ENCODE data around the gene PSMB10. TPM values are rescaled to one million over a fixed set of nuclear protein-coding genes. Genes with fewer than 3 reads are reported as not detected.

PSMB10 gene
- total RNA-seq, 1 donor from 2014 or later, result 36.6 TPM

DNA sequence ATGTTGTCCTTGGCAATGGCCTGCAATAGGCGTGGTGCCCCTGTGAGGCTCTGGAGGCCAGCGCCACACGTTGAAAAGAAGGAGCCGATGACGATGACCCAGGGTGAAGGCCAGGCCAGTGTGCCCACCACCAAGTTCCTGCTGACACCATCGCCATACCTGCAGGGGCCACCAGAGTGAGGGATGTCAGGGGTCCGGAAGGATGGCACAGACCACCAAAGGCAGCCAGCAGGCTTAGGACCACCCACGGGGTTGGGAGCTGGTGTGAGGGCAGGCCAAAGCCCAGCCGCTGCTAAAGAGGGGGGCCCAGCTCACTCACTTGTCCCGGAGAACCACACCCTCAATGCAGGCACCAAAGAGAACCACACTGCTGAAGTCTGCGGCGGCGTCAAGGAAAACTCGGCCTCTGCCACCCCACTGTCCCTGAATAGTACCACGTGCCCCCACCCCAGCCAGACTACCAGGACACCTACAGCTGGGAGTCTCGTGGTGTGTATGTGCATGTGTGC is 13.7 kb upstream of the PSMB10 start:
- Histone ChIP-seq H3K4me3 (ENCODE audit: low read depth, low read length) (no peak overlapping the region), H3K27me3 (ENCODE audit: control insufficient read depth, insufficient read depth, low read length) (no peaks in the 10 kb centered on the region), H3K36me3 (ENCODE audit: control insufficient read depth, insufficient read depth, low read length) (peaks cover 4% of the 10 kb centered on the region)
- DNase-seq (ENCODE audit: low read depth), result no peak
- TF ChIP-seq, protein P1, sequence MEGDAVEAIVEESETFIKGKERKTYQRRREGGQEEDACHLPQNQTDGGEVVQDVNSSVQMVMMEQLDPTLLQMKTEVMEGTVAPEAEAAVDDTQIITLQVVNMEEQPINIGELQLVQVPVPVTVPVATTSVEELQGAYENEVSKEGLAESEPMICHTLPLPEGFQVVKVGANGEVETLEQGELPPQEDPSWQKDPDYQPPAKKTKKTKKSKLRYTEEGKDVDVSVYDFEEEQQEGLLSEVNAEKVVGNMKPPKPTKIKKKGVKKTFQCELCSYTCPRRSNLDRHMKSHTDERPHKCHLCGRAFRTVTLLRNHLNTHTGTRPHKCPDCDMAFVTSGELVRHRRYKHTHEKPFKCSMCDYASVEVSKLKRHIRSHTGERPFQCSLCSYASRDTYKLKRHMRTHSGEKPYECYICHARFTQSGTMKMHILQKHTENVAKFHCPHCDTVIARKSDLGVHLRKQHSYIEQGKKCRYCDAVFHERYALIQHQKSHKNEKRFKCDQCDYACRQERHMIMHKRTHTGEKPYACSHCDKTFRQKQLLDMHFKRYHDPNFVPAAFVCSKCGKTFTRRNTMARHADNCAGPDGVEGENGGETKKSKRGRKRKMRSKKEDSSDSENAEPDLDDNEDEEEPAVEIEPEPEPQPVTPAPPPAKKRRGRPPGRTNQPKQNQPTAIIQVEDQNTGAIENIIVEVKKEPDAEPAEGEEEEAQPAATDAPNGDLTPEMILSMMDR (IDR thresholded peaks at IDR 0.05; ENCODE audit: insufficient read depth, low read length, poor library complexity, severe bottlenecking), result no peak

DNA sequence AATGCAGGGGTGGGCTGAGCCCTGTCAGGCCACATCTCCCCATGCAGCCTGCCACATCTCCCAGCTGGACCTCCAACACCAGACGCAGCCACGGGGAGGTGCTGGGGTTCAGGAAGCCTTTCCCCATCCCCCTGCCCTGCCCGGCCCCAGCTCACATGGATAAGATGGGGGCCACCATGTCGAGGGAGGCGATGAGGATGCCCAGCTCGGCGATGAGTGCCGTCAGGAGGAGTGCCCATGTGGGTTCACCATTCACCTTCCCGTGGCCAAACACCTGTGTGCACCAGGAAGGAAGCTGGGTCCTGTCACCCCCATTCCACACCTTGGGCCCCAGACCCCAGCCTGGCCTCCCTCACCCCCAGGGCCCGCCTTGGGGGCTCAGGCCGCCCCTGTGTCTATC is 13.0 kb upstream of the PSMB10 start:
- no peaks in the 10 kb centered on the region for H3K27me3 ChIP-seq (ENCODE audit: control insufficient read depth, insufficient read depth, low read length)
- H3K36me3 ChIP-seq (ENCODE audit: control insufficient read depth, insufficient read depth, low read length), result peaks cover 2% of the 10 kb centered on the region
- H3K4me3 ChIP-seq (ENCODE audit: low read depth, low read length), result no peak overlapping the region
- TF ChIP-seq, protein P1 (IDR thresholded peaks at IDR 0.05; ENCODE audit: insufficient read depth, low read length, poor library complexity, severe bottlenecking), result no peak
- DNase-seq (ENCODE audit: low read depth), result no peak

DNA sequence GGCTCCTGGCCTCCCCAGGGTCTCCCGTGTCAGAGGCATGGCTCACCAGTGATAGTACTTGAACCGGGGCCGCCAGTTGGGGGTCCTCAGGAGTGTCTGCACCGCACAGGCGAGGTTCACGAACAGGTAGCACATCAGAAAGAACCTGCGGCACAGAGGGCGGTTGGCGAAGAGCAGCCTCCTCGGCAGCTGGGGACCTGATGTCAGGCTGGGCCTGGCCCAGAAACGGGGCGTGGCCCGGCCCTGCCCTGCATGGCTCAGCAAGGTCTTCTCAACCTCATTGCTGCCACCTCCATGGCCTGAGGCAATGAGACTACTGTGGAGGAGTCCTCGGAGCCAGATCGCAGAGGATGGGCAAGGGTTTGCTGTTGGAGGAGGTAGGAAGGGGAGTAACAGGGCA is 11.4 kb upstream of the PSMB10 start:
- no peak for DNase-seq (ENCODE audit: low read depth)
- Histone ChIP-seq H3K4me3 (ENCODE audit: low read depth, low read length) (no peak overlapping the region), H3K36me3 (ENCODE audit: control insufficient read depth, insufficient read depth, low read length) (peaks cover 2% of the 10 kb centered on the region), H3K27me3 (ENCODE audit: control insufficient read depth, insufficient read depth, low read length) (no peaks in the 10 kb centered on the region)
- TF ChIP-seq, protein P1 (IDR thresholded peaks at IDR 0.05; ENCODE audit: insufficient read depth, low read length, poor library complexity, severe bottlenecking), result no peak

DNA sequence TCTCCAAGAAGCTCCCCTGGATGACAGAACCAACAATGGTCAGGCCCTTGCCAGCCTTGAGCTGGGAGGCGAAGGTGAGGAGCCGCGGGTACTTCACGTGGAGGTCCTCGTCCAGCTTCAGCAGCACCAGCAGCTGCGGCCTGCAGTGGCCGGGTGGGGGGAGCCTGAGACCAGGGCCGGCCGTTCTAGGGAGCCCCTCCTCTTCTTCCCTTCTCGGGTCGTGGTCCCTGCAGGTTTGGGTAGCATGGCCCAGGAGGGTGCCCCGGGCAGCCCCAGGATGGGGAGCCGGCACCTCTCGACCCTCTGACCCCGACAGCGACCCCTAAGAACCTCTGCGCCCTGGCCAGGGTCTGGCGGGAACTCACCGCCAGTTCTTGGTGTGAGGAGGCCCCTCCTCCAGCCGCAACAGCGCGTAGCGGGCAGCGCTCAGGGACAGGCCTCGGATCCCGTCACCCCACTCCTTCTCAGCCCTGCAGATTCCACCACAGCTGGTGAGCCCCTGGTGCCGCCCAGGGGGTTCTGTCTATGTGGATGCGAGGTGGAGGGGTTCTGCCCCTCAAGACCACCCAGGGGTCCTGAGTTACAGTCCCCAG is 10.4 kb upstream of the PSMB10 start:
- Histone ChIP-seq H3K4me3 (ENCODE audit: low read depth, low read length) (no peak overlapping the region), H3K36me3 (ENCODE audit: control insufficient read depth, insufficient read depth, low read length) (peaks cover 2% of the 10 kb centered on the region), H3K27me3 (ENCODE audit: control insufficient read depth, insufficient read depth, low read length) (no peaks in the 10 kb centered on the region)
- TF ChIP-seq, protein P1 (IDR thresholded peaks at IDR 0.05; ENCODE audit: insufficient read depth, low read length, poor library complexity, severe bottlenecking), result no peak
- DNase-seq (ENCODE audit: low read depth), result no peak

DNA sequence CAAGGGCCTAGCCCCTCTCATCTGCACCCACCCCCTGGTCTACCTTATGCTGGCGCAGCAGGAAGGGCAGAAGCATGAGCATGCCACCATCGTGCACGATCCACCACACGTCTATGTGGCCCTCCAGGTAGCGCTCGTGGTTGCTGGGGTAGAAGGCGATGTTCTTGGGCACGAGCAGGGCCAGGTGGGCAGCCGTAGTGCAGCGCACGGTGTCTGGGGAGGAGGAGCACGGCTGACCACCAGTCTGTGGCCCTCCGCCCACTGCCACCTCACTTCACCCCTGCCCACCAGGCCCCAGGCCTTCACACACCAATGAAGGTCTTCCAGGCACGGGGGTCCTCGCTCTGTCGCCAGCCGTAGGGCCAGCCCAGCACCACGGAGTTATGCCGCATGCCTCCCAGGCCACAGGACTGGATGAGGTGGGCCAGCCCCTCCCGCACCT is 9.5 kb upstream of the PSMB10 start:
- H3K36me3 ChIP-seq (ENCODE audit: control insufficient read depth, insufficient read depth, low read length), result peaks cover 1% of the 10 kb centered on the region
- TF ChIP-seq, protein P1 (IDR thresholded peaks at IDR 0.05; ENCODE audit: insufficient read depth, low read length, poor library complexity, severe bottlenecking), result no peak
- H3K27me3 ChIP-seq (ENCODE audit: control insufficient read depth, insufficient read depth, low read length), result no peaks in the 10 kb centered on the region
- no peak for DNase-seq (ENCODE audit: low read depth)
- H3K4me3 ChIP-seq (ENCODE audit: low read depth, low read length), result no peak overlapping the region

DNA sequence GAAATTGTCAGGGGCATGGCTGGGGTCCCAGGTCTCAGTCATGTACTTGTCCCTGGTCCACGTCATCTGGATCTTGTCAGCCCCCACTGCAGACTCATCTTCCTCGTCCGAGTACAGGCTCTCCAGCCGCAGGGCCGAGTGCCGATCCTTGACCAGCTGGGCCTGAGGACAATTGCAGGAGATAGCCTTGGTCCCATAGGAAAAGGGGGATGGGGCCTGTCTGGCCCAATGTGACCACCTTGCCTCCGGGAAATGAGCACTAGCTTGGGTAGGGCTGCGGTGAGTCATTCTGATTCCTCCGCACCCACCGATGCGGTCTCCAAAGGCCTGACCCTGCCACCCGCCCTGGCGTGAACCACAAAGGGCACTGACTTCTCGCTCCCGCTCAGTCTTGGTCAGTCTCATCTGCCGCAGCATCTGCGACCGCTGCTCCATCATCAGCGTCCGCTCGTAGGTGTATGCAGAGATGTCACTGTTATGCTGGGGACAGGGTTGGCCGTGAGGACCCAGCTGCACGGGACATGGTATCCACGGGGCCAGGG is 8.8 kb upstream of the PSMB10 start:
- no peak overlapping the region for H3K4me3 ChIP-seq (ENCODE audit: low read depth, low read length)
- DNase-seq (ENCODE audit: low read depth), result no peak
- TF ChIP-seq, protein P1 (IDR thresholded peaks at IDR 0.05; ENCODE audit: insufficient read depth, low read length, poor library complexity, severe bottlenecking), result no peak
- H3K36me3 ChIP-seq (ENCODE audit: control insufficient read depth, insufficient read depth, low read length), result peaks cover 1% of the 10 kb centered on the region
- H3K27me3 ChIP-seq (ENCODE audit: control insufficient read depth, insufficient read depth, low read length), result no peaks in the 10 kb centered on the region
